Measurements from ENCODE around the gene SLC9A5. TPM values are rescaled to one million over a fixed set of nuclear protein-coding genes. Genes with fewer than 3 reads are reported as not detected.

SLC9A5 gene
- total and polyA plus RNA-seq, 9 of the 15 experiments (the other 6 are each of a cell fraction or from before 2014, with no cell fraction given) = 0.06 to 3.1 (median 1.2) TPM

GRCh38 chr16:67246081-67246755 is 2.6 kb upstream of the SLC9A5 start (continued):
- no peak for TF ChIP-seq CBX8 (IDR thresholded peaks at IDR 0.05; ENCODE audit: borderline replicate concordance, extremely low read depth, low read depth, low read length, poor library complexity, severe bottlenecking)
- TF ChIP-seq THRA (IDR thresholded peaks at IDR 0.05) = no peak
- TF ChIP-seq SMAD3 (CRISPR knock-in tag; conservative IDR thresholded peaks at IDR 0.05) = no peak
- peak in 1 of 2 experiments; percentile 38; a peak in 1 of 3 replicates for TF ChIP-seq CBX3 (IDR thresholded peaks at IDR 0.05; ENCODE audit: borderline replicate concordance in 1 of 2, low read length in 2 of 2)
- TF ChIP-seq ZKSCAN3 (CRISPR knock-in tag; IDR thresholded peaks at IDR 0.05) = no peak
- no peak for TF ChIP-seq SMARCA5 (IDR thresholded peaks at IDR 0.05)
- TF ChIP-seq EP300 (IDR thresholded peaks at IDR 0.05; ENCODE audit: low read length) = no peak
- TF ChIP-seq PHTF2 (CRISPR knock-in tag; IDR thresholded peaks at IDR 0.05) = no peak
- TF ChIP-seq PTBP1 (IDR thresholded peaks at IDR 0.05; ENCODE audit: low read depth, low read length) = no peak
- TF ChIP-seq ZSCAN29 (IDR thresholded peaks at IDR 0.05) = no peak
- TF ChIP-seq, protein P1, sequence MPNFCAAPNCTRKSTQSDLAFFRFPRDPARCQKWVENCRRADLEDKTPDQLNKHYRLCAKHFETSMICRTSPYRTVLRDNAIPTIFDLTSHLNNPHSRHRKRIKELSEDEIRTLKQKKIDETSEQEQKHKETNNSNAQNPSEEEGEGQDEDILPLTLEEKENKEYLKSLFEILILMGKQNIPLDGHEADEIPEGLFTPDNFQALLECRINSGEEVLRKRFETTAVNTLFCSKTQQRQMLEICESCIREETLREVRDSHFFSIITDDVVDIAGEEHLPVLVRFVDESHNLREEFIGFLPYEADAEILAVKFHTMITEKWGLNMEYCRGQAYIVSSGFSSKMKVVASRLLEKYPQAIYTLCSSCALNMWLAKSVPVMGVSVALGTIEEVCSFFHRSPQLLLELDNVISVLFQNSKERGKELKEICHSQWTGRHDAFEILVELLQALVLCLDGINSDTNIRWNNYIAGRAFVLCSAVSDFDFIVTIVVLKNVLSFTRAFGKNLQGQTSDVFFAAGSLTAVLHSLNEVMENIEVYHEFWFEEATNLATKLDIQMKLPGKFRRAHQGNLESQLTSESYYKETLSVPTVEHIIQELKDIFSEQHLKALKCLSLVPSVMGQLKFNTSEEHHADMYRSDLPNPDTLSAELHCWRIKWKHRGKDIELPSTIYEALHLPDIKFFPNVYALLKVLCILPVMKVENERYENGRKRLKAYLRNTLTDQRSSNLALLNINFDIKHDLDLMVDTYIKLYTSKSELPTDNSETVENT (CRISPR knock-in tag; IDR thresholded peaks at IDR 0.05) = no peak
- TF ChIP-seq CHD2 (IDR thresholded peaks at IDR 0.05; ENCODE audit: low read depth, low read length) = peak; percentile 12; the same call in 1 of the 2 replicates
- TF ChIP-seq OTX1 (CRISPR knock-in tag; IDR thresholded peaks at IDR 0.05) = peak; percentile 48; the same call in 1 of the 2 replicates
- TF ChIP-seq, protein P2, sequence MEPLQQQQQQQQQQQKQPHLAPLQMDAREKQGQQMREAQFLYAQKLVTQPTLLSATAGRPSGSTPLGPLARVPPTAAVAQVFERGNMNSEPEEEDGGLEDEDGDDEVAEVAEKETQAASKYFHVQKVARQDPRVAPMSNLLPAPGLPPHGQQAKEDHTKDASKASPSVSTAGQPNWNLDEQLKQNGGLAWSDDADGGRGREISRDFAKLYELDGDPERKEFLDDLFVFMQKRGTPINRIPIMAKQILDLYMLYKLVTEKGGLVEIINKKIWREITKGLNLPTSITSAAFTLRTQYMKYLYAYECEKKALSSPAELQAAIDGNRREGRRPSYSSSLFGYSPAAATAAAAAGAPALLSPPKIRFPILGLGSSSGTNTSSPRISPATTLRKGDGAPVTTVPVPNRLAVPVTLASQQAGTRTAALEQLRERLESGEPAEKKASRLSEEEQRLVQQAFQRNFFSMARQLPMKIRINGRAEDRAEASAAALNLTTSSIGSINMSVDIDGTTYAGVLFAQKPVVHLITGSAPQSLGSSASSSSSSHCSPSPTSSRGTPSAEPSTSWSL (CRISPR knock-in tag; IDR thresholded peaks at IDR 0.05; ENCODE audit: borderline replicate concordance) = no peak
- TF ChIP-seq E2F3 (CRISPR knock-in tag; IDR thresholded peaks at IDR 0.05) = no peak
- no peak for TF ChIP-seq NCOR1 (IDR thresholded peaks at IDR 0.05)
- no peak for TF ChIP-seq CREBBP (IDR thresholded peaks at IDR 0.05; ENCODE audit: low read depth, low read length)
- TF ChIP-seq POLR2AphosphoS5 (IDR thresholded peaks at IDR 0.05; ENCODE audit: control insufficient read depth, insufficient read depth, low read depth, low read length) = no peak
- TF ChIP-seq SRSF3 (IDR thresholded peaks at IDR 0.05; ENCODE audit: insufficient read depth, low read length) = no peak
- no peak for TF ChIP-seq THRAP3 (IDR thresholded peaks at IDR 0.05; ENCODE audit: borderline replicate concordance)
- TF ChIP-seq ZNF644 (tag; IDR thresholded peaks at IDR 0.05; ENCODE audit: low read depth) = no peak
- no peak for TF ChIP-seq ZNF764 (CRISPR knock-in tag; IDR thresholded peaks at IDR 0.05; ENCODE audit: low read depth)
- TF ChIP-seq SAP30 (IDR thresholded peaks at IDR 0.05; ENCODE audit: borderline replicate concordance, insufficient read depth, low read depth, low read length, poor library complexity, severe bottlenecking) = peak; percentile 33

All from K562 (cell line).